Measurements from ENCODE around the gene NBEA.

DNA sequence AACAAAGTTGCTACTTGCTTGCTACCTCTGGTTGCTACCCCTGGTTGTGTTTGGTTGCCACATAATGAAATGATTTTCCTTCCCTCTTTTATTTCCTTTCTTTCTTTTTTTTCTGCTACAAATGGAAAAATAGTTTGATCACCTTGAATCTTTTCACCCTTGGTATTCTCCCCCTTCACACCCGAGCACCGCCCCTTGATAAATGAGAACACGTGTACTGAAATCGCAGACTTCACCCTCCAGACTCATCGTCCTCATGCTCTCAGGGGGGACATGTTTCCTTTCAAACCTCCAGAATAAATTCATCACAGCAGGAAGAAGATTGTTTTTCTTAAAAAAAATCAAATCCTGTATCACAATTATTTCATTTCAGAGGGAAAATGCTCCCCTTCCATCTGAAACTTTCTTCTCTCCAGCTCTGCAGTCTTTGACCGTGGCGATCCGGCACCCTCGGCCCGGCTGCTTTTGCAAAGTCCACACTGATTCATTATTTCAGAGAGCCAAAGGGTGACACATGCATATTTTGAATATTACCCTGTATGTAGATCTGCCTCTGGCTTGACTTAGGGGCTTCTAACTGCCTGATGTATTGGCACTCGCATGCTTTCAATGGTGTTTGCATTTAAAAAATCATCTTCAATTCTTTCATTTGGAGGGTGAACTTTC, 757.0 kb downstream of the NBEA start:
- TF ChIP-seq, protein P1, sequence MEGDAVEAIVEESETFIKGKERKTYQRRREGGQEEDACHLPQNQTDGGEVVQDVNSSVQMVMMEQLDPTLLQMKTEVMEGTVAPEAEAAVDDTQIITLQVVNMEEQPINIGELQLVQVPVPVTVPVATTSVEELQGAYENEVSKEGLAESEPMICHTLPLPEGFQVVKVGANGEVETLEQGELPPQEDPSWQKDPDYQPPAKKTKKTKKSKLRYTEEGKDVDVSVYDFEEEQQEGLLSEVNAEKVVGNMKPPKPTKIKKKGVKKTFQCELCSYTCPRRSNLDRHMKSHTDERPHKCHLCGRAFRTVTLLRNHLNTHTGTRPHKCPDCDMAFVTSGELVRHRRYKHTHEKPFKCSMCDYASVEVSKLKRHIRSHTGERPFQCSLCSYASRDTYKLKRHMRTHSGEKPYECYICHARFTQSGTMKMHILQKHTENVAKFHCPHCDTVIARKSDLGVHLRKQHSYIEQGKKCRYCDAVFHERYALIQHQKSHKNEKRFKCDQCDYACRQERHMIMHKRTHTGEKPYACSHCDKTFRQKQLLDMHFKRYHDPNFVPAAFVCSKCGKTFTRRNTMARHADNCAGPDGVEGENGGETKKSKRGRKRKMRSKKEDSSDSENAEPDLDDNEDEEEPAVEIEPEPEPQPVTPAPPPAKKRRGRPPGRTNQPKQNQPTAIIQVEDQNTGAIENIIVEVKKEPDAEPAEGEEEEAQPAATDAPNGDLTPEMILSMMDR (IDR thresholded peaks at IDR 0.05; ENCODE audit: insufficient read depth, low read length): no peak
- TF ChIP-seq REST (IDR thresholded peaks at IDR 0.05; ENCODE audit: insufficient replicate concordance, low read depth): no peak
